Osteocyte (in vitro differentiated cells): ENCODE results near the gene ST8SIA6. TPM values are rescaled to one million over a fixed set of nuclear protein-coding genes. Genes with fewer than 3 reads are reported as not detected.
"Not testable (repeated sequence)": the region's sequence is repeated elsewhere in the genome, so short reads cannot be mapped to it uniquely, and the experiment has no call there.

Experiments used
- DNase-seq: peaks from one replicate; pipeline ENCODE4 v3.0.0; 2021; ENCODE audit warnings: mixed read lengths; ENCODE audit not compliant: unreplicated experiment; ENCODE audit errors: extremely low spot score
- H3K27ac Mint-ChIP-seq: one replicate; pipeline ENCODE4 v1.8.0; 2021; ENCODE audit warnings: mild to moderate bottlenecking, mixed read lengths; ENCODE audit not compliant: unreplicated experiment
- H3K27me3 Mint-ChIP-seq: one replicate; pipeline ENCODE4 v1.8.0; 2021; ENCODE audit warnings: mixed read lengths; ENCODE audit not compliant: unreplicated experiment
- H3K36me3 Mint-ChIP-seq: one replicate; pipeline ENCODE4 v1.8.0; 2021; ENCODE audit warnings: mixed read lengths; ENCODE audit not compliant: unreplicated experiment
- H3K4me1 Mint-ChIP-seq: one replicate; pipeline ENCODE4 v1.8.0; 2021; ENCODE audit warnings: mixed read lengths; ENCODE audit not compliant: unreplicated experiment
- H3K4me3 Mint-ChIP-seq: one replicate; pipeline ENCODE4 v1.8.0; 2021; ENCODE audit warnings: mild to moderate bottlenecking, moderate library complexity, mixed read lengths; ENCODE audit not compliant: unreplicated experiment
- H3K9me3 Mint-ChIP-seq: one replicate; pipeline ENCODE4 v1.8.0; 2021; ENCODE audit warnings: mixed read lengths; ENCODE audit not compliant: unreplicated experiment
- CTCF ChIP-seq: fragments of 200-600 bp; sonication (generic); IDR thresholded peaks from 2 replicates; pipeline ENCODE4 v1.5.0; 2021; ENCODE audit warnings: antibody characterized with exemption, mild to moderate bottlenecking, moderate library complexity
- long read RNA-seq: library from polyadenylated mRNA; unstranded; transcript quantifications from one replicate; pipeline ENCODE4 v2.0.0, GENCODE V29; 2021
- total RNA-seq: library from RNA; stranded (reverse); gene quantifications from 2 replicates; pipeline ENCODE4 v1.2.1, GENCODE V29; 2021

The ST8SIA6 gene
- not detected in 2 replicates for total RNA-seq
- long read RNA-seq: 0 reads

GRCh38 chr10:17454161-17455014 lies at the start of gene ST8SIA6:
TSS of gene ST8SIA6 (minus strand) at chr10:17454595. CDS start at chr10:17454255, 340 bp downstream.
- H3K4me1 Mint-ChIP-seq: peaks cover 15% of the 10 kb centered on the region
- H3K27ac Mint-ChIP-seq: no peak within 1 kb of the TSS
- peaks cover 8% of the 10 kb centered on the region for H3K36me3 Mint-ChIP-seq
- H3K27me3 Mint-ChIP-seq: peaks cover 7% of the 10 kb centered on the region
- H3K9me3 Mint-ChIP-seq: peaks cover 8% of the 10 kb centered on the region
- DNase-seq: peak; percentile 85
- no peak for TF ChIP-seq CTCF
- H3K4me3 Mint-ChIP-seq: peak within 1 kb of the TSS; percentile 74

- Mint-ChIP-seq H3K9me3 (peaks cover 3% of the 10 kb centered on the region), H3K4me3 (no peak overlapping the region), H3K4me1 (peaks cover 22% of the 10 kb centered on the region), H3K27me3 (no peaks in the 10 kb centered on the region), H3K27ac (no peak overlapping the region), H3K36me3 (no peaks in the 10 kb centered on the region)
- TF ChIP-seq CTCF: no peak
- DNase-seq: no peak
Observed at GRCh38 chr10:17503795-17504194, 49.4 kb upstream of the ST8SIA6 start.

GRCh38 chr10:17502814-17503213 lies 48.4 kb upstream of the ST8SIA6 start:
- Mint-ChIP-seq H3K27ac (no peak overlapping the region), H3K4me3 (no peak overlapping the region), H3K9me3 (peaks cover 3% of the 10 kb centered on the region), H3K27me3 (no peaks in the 10 kb centered on the region), H3K36me3 (no peaks in the 10 kb centered on the region), H3K4me1 (peaks cover 26% of the 10 kb centered on the region)
- TF ChIP-seq CTCF: no peak
- DNase-seq: peak; percentile 34

GRCh38 chr10:17499014-17499413 lies 44.6 kb upstream of the ST8SIA6 start:
- not testable (repeated sequence) for H3K4me1 Mint-ChIP-seq, H3K27ac Mint-ChIP-seq, H3K4me3 Mint-ChIP-seq, H3K36me3 Mint-ChIP-seq, H3K9me3 Mint-ChIP-seq, H3K27me3 Mint-ChIP-seq
- DNase-seq: peak; percentile 17

GRCh38 chr10:17497446-17498030 lies 43.1 kb upstream of the ST8SIA6 start:
- DNase-seq: no peak
- Mint-ChIP-seq H3K4me1 (peaks cover 3% of the 10 kb centered on the region), H3K27ac (no peak overlapping the region), H3K36me3 (no peaks in the 10 kb centered on the region), H3K9me3 (no peaks in the 10 kb centered on the region), H3K4me3 (no peak overlapping the region), H3K27me3 (no peaks in the 10 kb centered on the region)
- no peak for TF ChIP-seq CTCF
